GM18502 (cell line): ENCODE results near the gene INPP5J.
"Not testable (repeated sequence)": the region's sequence is repeated elsewhere in the genome, so short reads cannot be mapped to it uniquely, and the experiment has no call there.

ENCODE experiments used
- ATAC-seq: cut with Tn5 transposase; IDR thresholded peaks from one replicate; pipeline ENCODE4 v1.9.1; 2021; ENCODE audit warnings: mild to moderate bottlenecking; ENCODE audit not compliant: unreplicated experiment, poor library complexity

Gene INPP5J

GRCh38 chr22:31143537-31143936 is 20.8 kb downstream of the INPP5J start:
- no peak for ATAC-seq

- ATAC-seq, result no peak
These were observed 21.5 kb downstream of the INPP5J start for GRCh38 chr22:31144223-31144622.

GRCh38 chr22:31148488-31148887 is 25.7 kb downstream of the INPP5J start:
- ATAC-seq, result no peak

- ATAC-seq, result no peak
These were observed 26.3 kb downstream of the INPP5J start for GRCh38 chr22:31148953-31149627.

- ATAC-seq, result no peak
These were observed 27.8 kb downstream of the INPP5J start for GRCh38 chr22:31150615-31151014.

- no peak for ATAC-seq
These were observed 29.1 kb downstream of the INPP5J start for GRCh38 chr22:31151872-31152271.

GRCh38 chr22:31153357-31153756 is 30.6 kb downstream of the INPP5J start:
- ATAC-seq, result no peak

GRCh38 chr22:31154975-31155374 is 32.2 kb downstream of the INPP5J start:
- no peak for ATAC-seq

- no peak for ATAC-seq
These were observed 32.7 kb downstream of the INPP5J start for GRCh38 chr22:31155422-31155821.

- ATAC-seq, result peak; percentile 19
These were observed 37.7 kb downstream of the INPP5J start for GRCh38 chr22:31160328-31160978.

GRCh38 chr22:31161386-31161785 is 38.6 kb downstream of the INPP5J start:
- no peak for ATAC-seq

GRCh38 chr22:31162015-31162765 is 39.4 kb downstream of the INPP5J start:
- ATAC-seq, result no peak

GRCh38 chr22:31170971-31171370 is 48.2 kb downstream of the INPP5J start:
- no peak for ATAC-seq

- not testable (repeated sequence) for ATAC-seq
These were observed 49.0 kb downstream of the INPP5J start for GRCh38 chr22:31171734-31172133.

GRCh38 chr22:31173386-31174145 is 50.8 kb downstream of the INPP5J start:
- ATAC-seq, result no peak

- no peak for ATAC-seq
These were observed 54.2 kb downstream of the INPP5J start for GRCh38 chr22:31176923-31177322.

GRCh38 chr22:31177420-31178162 is 54.8 kb downstream of the INPP5J start:
- ATAC-seq, result no peak

- no peak for ATAC-seq
These were observed 56.1 kb downstream of the INPP5J start for GRCh38 chr22:31178859-31179258.

- no peak for ATAC-seq
These were observed 56.6 kb downstream of the INPP5J start for GRCh38 chr22:31179345-31179744.

- no peak for ATAC-seq
These were observed 61.2 kb downstream of the INPP5J start for GRCh38 chr22:31184015-31184414.
